HG03457 (cell line): ENCODE data around the gene LRSAM1.
"Not testable (repeated sequence)": the region's sequence is repeated elsewhere in the genome, so short reads cannot be mapped to it uniquely, and the experiment has no call there.

Source experiments
- ATAC-seq: cut with Tn5 transposase; IDR thresholded peaks from one replicate; pipeline ENCODE4 v1.9.1; 2021; ENCODE audit warnings: moderate number of reproducible peaks; ENCODE audit not compliant: unreplicated experiment

The LRSAM1 gene

DNA sequence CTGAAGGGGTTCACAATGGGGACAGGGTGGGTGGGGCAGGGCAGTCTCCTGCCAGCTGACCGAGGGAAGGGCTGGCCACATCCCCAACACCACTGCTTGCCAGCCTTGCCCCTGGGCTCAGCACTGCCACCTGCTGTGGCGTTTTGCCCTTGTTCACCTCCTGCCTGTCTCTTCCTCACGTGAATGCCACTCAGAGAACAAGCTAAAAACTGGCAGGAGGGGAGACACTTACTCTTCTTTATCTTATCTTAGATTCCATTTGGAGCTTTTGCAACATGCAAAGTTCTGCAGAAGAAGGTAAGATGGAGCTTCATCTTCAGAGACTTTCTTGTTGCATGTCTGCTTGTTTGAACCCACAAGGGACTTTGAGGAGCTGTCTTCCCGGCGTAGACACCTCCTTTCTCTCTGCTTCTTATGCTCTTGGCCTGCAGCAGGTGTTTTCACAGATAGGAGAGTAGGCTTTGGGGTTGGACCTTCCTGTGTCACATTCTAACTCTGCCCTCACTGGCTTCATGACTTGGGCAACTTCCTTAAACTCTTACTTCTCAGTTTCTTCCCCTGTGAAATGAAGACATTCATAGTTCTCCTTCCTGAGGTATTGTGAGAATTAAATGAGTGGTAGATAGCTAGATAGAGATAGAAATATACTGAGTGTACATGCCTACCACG, 4.1 kb downstream of the LRSAM1 start:
- ATAC-seq = no peak

- no peak for ATAC-seq
Observed at GRCh38 chr9:127457191-127457878, 6.0 kb downstream of the LRSAM1 start.

GRCh38 chr9:127458921-127459320, 7.6 kb downstream of the LRSAM1 start:
- ATAC-seq = no peak

- no peak for ATAC-seq
Observed at GRCh38 chr9:127463382-127463781, 12.1 kb downstream of the LRSAM1 start.

DNA sequence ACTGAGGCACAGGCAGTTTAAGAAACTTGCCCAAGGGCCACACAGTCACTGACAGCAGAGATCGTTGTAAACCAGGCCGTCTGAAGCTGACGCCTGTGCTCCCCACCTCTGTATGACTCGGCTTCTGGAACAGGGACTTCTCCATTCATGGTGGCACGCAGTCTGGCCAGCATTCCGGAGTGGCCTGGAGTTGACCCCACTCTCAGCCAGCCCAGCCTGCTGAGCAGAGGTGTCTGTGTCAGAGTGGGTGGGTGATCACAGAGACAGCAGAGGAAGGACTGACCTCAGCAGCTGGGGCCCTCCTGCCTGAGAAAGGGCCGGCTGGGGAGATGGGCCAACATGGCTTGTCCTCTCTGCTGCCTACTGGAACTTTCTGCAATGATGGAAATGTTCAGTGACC, 12.6 kb downstream of the LRSAM1 start:
- no peak for ATAC-seq

- not testable (repeated sequence) for ATAC-seq
Observed at GRCh38 chr9:127466407-127466917, 15.2 kb downstream of the LRSAM1 start.

GRCh38 chr9:127467621-127468020, 16.3 kb downstream of the LRSAM1 start:
- no peak for ATAC-seq

- ATAC-seq = no peak
Observed at GRCh38 chr9:127470662-127471061, 19.4 kb downstream of the LRSAM1 start.

DNA sequence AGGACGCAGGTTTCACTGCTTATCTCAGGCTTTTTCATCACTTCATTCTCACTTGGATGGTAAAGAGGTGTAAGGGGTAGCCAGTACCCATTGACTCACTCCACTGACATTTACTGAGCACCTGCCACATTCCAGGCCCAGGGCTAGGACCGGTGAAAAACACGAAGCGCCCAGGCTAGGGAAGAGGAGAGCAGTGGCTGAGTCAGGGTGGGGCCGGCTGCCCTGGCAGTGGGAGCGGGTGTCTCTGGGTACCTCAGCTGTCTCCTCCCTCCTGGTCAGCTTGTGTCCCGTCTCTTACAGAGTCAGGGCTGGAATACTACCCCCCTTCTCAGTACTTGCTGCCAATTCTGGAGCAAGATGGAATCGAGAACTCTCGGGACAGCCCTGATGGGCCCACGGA, 22.2 kb downstream of the LRSAM1 start:
- ATAC-seq = no peak

- no peak for ATAC-seq
Observed at GRCh38 chr9:127473932-127474331, 22.6 kb downstream of the LRSAM1 start.

GRCh38 chr9:127474592-127474991, 23.3 kb downstream of the LRSAM1 start:
- ATAC-seq = no peak

DNA sequence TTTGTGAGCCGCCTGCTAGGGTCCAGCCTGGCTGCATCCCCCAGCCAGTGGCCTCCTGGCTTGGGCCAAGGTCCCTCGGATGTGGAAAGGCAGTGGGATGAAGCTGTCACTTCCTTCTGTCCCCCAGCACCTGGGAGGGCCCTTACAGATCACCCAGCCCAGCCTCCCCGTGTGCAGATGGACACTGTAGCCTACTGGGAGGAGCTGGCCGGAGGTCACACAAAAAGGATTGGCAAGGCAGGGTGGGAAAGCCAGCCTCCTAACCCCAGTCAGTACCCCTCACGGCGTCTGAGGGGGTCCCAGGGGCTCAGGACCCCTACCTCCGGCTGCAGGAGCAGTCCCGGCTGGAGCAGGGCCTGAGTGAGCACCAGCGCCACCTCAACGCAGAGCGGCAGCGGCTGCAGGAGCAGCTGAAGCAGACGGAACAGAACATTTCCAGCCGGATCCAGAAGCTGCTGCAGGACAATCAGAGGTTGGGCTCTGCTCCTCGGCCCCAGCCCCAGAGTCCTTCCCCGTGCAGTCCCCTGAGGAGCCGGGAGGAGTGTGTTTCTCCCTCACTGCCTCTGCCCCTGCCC, 28.3 kb downstream of the LRSAM1 start:
- no peak for ATAC-seq

- ATAC-seq = no peak
Observed at GRCh38 chr9:127482662-127483061, 31.4 kb downstream of the LRSAM1 start.

GRCh38 chr9:127485995-127486394, 34.7 kb downstream of the LRSAM1 start:
- ATAC-seq = no peak

GRCh38 chr9:127488946-127489345, 37.6 kb downstream of the LRSAM1 start:
- no peak for ATAC-seq

- no peak for ATAC-seq
Observed at GRCh38 chr9:127489471-127490115, 38.3 kb downstream of the LRSAM1 start.

- ATAC-seq = no peak
Observed at GRCh38 chr9:127490535-127491230, 39.4 kb downstream of the LRSAM1 start.

DNA sequence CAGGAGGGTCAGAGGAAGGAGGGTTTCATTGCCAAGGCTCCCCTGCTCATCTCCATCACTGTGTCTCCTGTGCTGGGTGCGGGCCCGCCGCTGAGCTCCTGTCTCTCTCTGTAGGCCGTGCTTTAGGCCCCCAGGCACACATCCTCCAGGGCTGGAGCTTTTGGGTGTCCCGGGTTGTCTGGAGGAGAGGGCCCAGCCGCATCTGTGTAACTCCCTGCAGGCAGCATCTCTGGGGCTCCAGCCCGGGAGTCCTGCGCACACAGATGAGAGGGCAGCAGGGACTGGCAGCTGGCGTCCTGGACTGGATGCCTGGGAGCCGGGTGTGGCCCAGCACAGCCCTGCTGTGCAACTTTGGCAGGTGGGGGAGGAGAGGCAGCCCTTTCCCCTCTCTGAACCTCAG, 40.2 kb downstream of the LRSAM1 start:
- ATAC-seq = no peak

DNA sequence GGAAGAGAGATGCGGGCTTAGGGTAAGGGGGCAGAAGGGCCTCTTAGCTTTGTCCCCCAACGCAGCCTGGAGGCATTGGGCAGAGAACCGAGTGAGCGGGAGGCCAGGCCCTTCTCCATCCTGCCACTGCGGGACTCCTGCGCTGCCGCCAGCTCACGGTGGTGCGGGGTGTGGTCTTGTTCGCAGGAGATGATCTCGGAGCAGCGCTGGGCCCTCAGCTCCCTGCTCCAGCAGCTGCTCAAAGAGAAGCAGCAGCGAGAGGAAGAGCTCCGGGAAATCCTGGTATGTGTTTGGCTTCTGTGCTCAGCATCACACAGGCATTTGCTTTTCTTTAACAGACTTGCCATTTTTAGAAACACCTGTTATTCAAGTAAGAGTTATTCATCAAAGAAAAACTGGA, 41.3 kb downstream of the LRSAM1 start:
- no peak for ATAC-seq

DNA sequence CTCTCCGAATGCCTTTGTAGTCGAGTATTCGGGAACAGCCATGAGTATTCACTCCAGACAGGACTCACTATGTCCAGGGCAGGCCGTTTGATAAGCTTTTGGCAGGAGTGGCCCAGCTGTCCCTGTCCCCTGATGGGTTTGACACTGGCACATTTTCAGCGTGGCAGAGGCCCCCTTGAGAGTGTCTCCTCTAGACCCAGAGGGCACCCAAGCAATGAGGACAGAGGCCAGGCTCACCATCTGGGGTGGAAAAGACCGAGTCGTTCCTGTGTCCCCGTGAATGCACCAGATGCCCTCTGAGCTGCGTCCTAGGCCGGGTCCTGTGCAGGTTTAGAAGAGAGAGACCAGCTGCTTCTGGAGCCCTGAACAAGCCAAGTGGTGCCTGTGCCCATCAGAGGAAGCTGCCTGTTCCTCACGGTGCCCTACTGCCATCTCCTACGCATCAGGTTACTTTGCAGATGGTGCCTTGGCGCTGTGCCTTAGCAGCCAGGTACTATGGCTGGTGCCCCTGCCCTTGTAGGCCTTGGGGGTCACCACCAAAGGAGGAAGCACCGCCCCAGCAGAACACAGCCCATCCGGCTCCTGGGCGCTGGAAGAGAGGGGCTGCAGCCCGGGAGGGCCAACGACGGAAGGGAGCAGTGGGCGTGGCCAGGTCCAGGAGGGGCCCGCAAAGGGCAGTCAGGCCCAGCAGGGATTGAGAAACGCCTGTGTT, 42.4 kb downstream of the LRSAM1 start:
- ATAC-seq = no peak
